Mammary epithelial cell (primary cell): Measurements from ENCODE around the gene LUC7L.

Experiments used
- CTCF ChIP-seq, 2 donors: IDR thresholded peaks in 1 of 2; conservative IDR thresholded peaks in 1 of 2; 2 replicates each; pipeline ENCODE4 v1.5.1; 2011 to 2012; ENCODE audit warnings: inconsistent platforms in 2 of 2, low read length in 2 of 2, mild to moderate bottlenecking in 2 of 2, control low read depth in 1 of 2, low read depth in 1 of 2; ENCODE audit not compliant: insufficient read depth in 1 of 2; ENCODE audit errors: extremely low read depth in 1 of 2
- EZH2 ChIP-seq: IDR thresholded peaks from 2 replicates; pipeline ENCODE4 v1.6.1; 2012; ENCODE audit warnings: low read length, inconsistent platforms, borderline replicate concordance

- TF ChIP-seq CTCF (conservative IDR thresholded peaks at IDR 0.05 in 1 of 2, IDR thresholded peaks at IDR 0.05 in 1 of 2; ENCODE audit: extremely low read depth in 1 of 2, insufficient read depth in 1 of 2, low read depth in 1 of 2, low read length in 2 of 2) (no peak), EZH2 (no peak)
These were observed 45.9 kb upstream of the LUC7L start for GRCh38 chr16:275041-275641.
